GM12864 (cell line): ENCODE measurements around the gene PSMD12.

Source experiments
- DNase-seq: peaks from one replicate; pipeline ENCODE4 v3.0.0-alpha.2; 2011; ENCODE audit warnings: low read depth
- H3K4me3 ChIP-seq: 2 replicates; pipeline ENCODE4 v1.5.1; 2011; ENCODE audit warnings: mild to moderate bottlenecking, low read depth, low read length, control low read depth
- TF ChIP-seq, protein P1 (sequence below): IDR thresholded peaks from 2 replicates; pipeline ENCODE4 v1.5.1; 2011; ENCODE audit warnings: low read depth, mild to moderate bottlenecking, moderate library complexity, low read length, control low read depth, inconsistent platforms; ENCODE audit errors: missing control alignments

The PSMD12 gene

DNA sequence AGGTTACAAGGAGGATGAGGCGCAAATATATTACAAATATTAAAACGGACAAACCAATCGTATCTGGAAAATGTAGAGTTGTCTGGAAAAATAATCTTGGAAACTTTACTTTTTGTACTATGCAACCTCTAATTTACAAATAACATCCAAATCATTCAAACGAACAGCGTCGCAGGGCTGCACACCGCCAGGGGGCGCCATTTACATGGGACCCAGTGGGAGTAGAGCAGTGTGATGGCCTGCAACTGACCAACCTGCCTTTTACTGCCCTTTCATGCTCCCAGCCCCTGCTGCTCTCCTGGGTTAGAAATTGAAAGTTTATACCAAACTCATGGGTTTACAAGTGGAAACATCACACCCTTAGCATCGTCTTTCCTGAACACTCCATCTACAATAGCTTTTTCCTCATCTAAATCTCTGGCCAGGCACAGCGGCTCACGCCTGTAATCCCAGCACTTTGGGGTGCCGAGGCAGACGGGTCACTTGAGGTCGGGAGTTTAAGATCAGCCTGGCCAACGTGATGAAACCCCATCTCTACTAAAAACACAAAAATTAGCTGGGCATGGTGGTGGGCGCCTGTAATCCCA, 20.7 kb upstream of the PSMD12 start:
- H3K4me3 ChIP-seq = no peak overlapping the region
- TF ChIP-seq, protein P1, sequence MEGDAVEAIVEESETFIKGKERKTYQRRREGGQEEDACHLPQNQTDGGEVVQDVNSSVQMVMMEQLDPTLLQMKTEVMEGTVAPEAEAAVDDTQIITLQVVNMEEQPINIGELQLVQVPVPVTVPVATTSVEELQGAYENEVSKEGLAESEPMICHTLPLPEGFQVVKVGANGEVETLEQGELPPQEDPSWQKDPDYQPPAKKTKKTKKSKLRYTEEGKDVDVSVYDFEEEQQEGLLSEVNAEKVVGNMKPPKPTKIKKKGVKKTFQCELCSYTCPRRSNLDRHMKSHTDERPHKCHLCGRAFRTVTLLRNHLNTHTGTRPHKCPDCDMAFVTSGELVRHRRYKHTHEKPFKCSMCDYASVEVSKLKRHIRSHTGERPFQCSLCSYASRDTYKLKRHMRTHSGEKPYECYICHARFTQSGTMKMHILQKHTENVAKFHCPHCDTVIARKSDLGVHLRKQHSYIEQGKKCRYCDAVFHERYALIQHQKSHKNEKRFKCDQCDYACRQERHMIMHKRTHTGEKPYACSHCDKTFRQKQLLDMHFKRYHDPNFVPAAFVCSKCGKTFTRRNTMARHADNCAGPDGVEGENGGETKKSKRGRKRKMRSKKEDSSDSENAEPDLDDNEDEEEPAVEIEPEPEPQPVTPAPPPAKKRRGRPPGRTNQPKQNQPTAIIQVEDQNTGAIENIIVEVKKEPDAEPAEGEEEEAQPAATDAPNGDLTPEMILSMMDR = peak; percentile 75
- DNase-seq = no peak

DNA sequence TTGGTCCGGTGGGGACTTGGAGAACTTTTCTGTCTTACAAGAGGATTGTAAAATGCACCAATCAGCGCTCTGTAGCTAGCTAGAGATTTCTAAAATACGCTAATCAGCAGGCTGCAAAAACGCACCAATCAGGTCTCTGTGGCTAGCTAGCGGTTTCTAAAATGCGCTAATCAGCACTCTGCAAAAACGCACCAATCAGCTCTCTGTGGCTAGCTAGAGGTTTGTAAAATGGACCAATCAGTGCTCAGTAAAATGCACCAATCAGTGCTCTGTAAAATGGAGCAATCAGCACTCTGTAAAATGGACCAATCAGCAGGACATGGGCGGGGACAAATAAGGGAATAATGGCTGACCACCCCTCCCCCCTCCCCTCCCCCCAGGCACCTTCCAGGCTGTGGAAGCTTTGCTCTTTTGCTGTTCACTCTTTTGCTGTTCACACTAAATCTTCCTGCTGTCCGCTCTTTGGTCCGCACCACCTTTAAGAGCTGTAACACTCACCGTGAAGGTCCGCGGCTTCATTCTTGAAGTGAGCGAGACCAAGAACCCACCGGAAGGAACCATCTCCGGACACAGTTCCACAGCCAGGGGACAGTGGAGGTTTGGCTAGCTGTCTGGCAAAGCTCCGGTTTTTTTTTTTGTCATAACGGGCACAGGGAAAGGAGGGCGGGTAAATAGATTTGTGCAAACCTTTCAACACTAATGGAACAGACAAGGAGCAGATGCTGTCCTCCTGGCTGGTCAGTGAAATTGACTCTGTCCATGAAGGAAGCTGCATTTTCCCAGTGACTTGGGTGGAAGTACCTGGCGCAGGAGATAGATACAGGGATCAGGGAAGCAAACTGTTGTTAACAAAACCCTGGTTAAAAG, 19.0 kb upstream of the PSMD12 start:
- TF ChIP-seq, protein P1 = no peak
- H3K4me3 ChIP-seq = no peak overlapping the region
- no peak for DNase-seq

DNA sequence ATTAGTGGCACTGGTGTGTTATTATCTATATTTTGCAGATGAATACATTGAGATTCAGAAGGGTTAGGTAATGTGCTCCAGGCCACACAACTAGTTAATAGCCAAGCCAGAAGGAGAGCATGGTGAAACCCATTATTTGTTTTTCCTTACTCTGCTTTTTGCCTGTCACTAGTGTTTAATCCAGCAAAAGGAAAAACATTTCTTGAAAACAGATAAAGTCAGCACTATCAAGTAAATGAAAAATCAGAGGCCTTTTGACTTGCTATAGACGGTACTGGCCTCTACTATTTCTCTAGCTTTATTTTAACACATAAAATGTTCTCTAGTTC, 15.5 kb upstream of the PSMD12 start:
- TF ChIP-seq, protein P1 = no peak
- H3K4me3 ChIP-seq = no peak overlapping the region
- no peak for DNase-seq

DNA sequence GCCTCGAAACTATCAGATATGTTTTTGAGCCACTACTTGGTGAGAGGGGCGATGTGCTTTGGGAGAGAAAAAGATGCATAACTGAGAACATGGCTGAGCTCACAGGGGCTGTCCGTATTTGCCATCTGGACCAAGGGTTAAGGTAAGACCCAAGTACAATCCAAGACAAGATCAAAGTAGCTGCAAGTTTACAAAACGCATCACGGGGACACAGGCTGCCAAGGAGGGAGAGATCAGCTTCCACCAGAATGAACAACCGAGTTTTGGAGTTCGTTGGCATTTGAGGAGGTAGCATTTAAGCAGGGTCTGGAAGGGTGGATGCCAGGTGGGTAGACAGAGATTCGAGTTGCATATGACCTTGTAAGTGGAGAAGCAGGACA, 12.9 kb upstream of the PSMD12 start:
- TF ChIP-seq, protein P1 = no peak
- DNase-seq = no peak

DNA sequence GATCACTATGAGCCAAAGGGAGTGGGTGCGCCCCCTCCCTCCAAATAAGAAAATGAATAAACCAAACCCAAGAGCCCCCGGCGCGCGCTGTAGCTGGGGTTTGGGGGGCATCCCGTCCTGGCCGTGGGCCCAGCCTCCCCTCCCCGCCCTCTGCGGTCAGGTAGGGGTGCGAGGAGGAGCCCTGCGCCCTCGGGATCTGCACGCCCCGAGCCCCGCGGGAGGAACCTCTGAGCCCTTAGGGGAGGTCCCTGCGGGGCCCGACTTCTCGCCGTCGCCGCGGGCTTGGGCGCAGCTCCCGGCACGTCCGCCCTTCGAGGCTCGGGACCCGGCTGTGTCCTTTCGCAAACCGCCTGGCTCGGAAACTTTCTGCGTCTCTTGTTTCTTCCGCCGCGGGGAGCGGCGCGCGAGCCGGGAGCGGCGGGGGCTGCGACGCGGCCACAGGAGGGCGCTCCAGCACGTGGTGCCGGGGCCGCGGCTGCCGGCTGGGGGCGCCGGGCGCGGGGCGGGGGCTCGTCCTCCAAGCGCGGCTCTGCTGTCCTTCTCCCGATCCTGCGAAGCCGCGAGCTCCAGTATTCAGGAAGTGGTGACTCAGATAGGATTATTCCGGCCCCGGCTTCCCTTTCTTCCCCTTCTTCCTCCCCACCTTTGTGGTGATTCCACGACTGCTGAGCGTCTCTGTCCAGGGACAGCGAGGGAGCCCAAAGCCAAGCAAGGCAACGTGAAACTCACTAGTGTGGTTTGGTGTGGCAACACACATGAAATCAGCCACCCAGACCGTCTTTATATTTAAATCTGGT, 12.3 kb upstream of the PSMD12 start:
- no peak for DNase-seq
- TF ChIP-seq, protein P1 = peak; percentile 63
- peak overlapping the region; percentile 75 for H3K4me3 ChIP-seq

More for the DNA sequence above, 12.9 kb upstream of the PSMD12 start:
- H3K4me3 ChIP-seq = peak overlapping the region; percentile 75

DNA sequence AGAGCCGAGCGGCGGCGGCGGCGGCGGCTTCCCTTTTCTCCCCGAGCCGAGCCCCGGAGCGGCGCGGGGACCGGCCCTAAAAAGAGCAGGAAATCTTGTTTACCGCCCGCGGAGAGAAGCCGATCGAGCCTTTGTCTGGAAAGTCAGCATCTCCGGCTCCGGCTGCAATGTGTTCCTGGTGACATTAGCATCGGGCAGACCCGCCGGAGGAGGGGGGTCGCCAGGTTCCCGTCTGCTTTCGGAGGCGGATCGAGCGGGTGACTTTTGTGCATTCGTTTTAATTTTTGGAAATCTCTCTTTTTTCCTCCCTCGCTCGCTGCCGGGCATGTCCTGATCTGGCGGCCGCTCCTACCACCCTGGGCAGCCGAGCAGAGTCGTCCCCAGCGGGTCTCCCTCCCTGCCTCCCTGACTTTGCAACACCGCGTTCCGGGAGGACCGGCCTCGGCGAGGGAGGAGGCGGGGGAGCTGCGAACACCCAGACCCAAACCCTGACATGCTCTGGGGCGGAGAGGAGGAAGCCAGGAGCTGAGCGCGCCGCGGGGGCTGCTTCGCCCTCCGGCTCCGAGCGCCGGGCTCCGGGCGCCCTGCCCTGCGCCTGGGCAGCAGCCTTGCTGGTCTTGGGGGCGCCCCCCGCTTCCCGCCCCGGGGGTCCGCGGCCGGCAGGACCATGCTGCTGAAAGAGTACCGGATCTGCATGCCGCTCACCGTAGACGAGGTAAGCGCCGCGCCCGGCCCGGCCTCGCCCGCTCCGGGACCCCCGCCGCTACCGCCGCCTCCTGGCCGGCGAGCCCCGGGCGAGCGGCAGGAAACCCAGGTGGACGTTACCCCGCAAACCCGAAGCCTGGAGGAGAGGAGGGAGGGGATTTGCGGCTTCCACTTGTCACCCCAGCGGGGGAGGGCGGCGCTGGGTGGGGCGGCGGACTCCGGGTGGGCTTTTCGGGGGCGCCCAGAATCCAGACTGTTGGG, 11.4 kb upstream of the PSMD12 start:
- H3K4me3 ChIP-seq = peak overlapping the region; percentile 75
- TF ChIP-seq, protein P1 = peak; percentile 34
- no peak for DNase-seq
